ENCODE data around the gene RPS28. TPM values are rescaled to one million over a fixed set of nuclear protein-coding genes. Genes with fewer than 3 reads are reported as not detected.
"Not testable (repeated sequence)": the region's sequence is repeated elsewhere in the genome, so short reads cannot be mapped to it uniquely, and the experiment has no call there.

RPS28 gene
- total RNA-seq, 2 experiments from 2014 or later: 1,994 to 2,316 TPM

DNA sequence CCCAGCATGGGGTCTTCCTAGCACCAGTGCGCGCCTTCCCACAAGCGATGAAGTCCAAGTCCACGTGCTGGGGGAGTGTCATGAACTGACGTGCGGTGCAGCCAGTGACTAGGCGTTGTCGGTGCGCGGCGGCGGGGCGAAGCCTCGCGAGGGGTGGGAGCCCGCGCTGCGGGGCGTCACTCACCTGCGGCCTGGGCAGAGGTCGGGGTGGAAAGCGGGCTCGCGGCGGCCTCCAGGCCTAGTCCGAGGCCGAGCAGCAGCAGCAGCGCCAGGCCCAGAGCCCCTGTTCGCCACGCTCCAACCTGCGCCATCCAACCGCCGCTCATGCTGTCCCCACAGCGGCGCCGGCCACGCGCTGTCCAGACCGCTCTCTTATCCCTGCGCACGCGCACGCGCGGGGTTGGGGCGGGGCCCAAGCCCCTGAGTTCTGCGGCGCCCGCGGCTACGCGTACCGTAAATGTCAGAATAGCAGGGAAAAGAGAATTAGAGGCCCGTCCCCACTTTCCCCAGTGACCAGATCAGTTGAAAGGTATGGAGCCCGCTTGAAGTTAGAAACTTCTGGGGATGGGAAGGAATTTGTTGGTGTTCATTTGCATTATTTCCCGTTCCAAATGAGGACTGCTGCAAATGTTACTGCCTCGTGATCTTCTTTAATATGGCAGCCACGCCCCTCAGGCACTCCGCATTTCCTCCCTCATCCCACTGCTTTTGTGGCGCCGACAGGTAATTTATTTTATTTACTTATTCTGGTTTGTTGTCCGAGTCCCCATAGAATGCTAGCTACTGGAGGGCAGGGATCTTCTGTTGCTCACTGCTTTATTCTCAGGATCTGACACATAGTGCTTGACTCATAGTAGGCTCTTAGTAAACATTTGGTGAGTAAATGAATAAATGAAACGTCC is 13.1 kb upstream of the RPS28 start, which contains the start of gene CD320:
Gene CD320 (minus strand): TSS at position 394 of the 902 bp plus-strand sequence. CDS start 68 bp downstream, at position 326.
- POLR2A ChIA-PET: no interaction called here
- H3K9me3 Mint-ChIP-seq (ENCODE audit: low read depth): no peaks in the 10 kb centered on the region
- peaks cover 33% of the 10 kb centered on the region for H3K36me3 Mint-ChIP-seq (ENCODE audit: low read depth)
- intact Hi-C loops (cut with DNase I, micrococcal nuclease): loop anchor here (1.0 to 5.0 kb wide), 3 partner anchors 13 to 82 kb away; partner anchors contain the start of genes NDUFA7 (in 2 of the 2), RAB11B (in 2 of the 2) and RPS28 (in 2 of the 2)
- ATAC-seq (peak; percentile 91), DNase-seq (peak; percentile 90)
- no peaks in the 10 kb centered on the region for H3K27me3 Mint-ChIP-seq
- H3K4me1 Mint-ChIP-seq: peaks cover 34% of the 10 kb centered on the region
- peak within 1 kb of the TSS; percentile 79 for H3K27ac Mint-ChIP-seq
- CTCF ChIA-PET: interaction anchor here (0.7 to 1.2 kb wide), 3 partner anchors 12 to 42 kb away, joined by 3 to 4 read pairs (median 3); partner anchors contain the start of gene KANK3
- peak within 1 kb of the TSS; percentile 90 for H3K4me3 Mint-ChIP-seq

DNA sequence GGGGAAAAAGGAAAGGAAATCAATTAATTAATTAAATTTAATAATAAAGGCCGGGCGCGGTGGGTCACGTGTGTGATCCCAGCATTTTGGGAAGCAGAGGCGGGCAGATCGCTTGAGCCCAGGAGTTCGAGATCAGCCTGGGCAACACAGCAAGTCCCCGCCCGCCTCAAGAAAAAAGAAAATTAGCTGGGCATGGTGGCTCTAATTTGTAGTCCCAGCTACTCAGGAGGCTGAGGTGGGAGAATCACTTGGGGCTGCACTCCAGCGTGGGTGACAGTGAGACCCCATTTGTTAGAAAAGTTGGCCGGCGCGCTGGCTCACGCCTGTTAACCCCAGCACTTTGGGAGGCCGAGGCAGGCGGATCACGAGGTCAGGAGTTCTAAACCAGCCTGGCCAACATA is 12.4 kb upstream of the RPS28 start:
- H3K4me3 Mint-ChIP-seq: peak overlapping the region; percentile 90
- POLR2A ChIA-PET: no interaction called here
- CTCF ChIA-PET: interaction anchor here (0.7 to 1.2 kb wide), 2 partner anchors 34 to 42 kb away, joined by 3 read pairs; partner anchors contain the start of gene KANK3
- DNase-seq (no peak), ATAC-seq (no peak)
- intact Hi-C loops (cut with DNase I, micrococcal nuclease): loop anchor here (1.0 to 5.0 kb wide), 3 partner anchors 12 to 81 kb away; partner anchors contain the start of genes NDUFA7 (in 2 of the 2), RAB11B (in 2 of the 2) and RPS28 (in 2 of the 2)
- H3K9me3 Mint-ChIP-seq (ENCODE audit: low read depth): no peaks in the 10 kb centered on the region
- no peaks in the 10 kb centered on the region for H3K27me3 Mint-ChIP-seq
- peak overlapping the region; percentile 68 for H3K27ac Mint-ChIP-seq
- H3K4me1 Mint-ChIP-seq: peaks cover 34% of the 10 kb centered on the region
- peaks cover 36% of the 10 kb centered on the region for H3K36me3 Mint-ChIP-seq (ENCODE audit: low read depth)

DNA sequence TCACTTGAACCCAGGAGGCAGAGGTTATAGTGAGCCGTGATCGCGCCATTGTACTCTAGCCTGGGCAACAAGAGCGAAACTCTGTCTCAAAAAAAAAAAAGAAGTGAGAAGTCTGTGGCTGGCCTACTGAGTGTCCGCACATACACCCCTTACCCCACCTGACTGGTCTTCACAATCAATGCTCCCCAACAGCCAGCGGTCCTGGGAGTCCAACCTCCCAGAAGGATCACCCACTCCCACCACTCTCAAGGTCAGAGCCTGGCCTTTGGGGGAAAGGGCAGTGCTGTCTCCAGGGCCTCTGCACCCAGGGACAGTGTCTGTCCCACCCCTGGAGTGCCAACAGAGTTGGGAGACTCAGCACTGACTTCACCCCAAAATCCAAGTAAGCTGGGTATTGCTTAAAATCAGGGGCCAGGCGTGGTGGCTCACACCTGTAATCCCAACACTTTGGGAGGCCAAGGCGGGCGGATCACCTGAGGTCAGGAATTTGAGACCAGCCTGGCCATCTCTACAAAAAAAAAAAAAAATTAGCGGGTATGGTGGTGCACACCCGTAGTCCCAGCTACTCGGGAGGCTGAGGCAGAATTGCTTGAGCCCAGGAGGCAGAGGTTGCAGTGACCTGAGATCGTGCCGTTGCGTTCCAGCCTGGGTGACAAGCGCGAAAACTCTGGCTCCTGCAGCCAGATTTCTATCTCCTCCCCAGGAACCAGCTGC is 10.8 kb upstream of the RPS28 start:
- H3K36me3 Mint-ChIP-seq (ENCODE audit: low read depth): peaks cover 35% of the 10 kb centered on the region
- no peak overlapping the region for H3K4me3 Mint-ChIP-seq
- intact Hi-C loops (cut with DNase I, micrococcal nuclease): no loop called here
- H3K27me3 Mint-ChIP-seq: no peaks in the 10 kb centered on the region
- H3K4me1 Mint-ChIP-seq: peaks cover 32% of the 10 kb centered on the region
- peak; percentile 1 for DNase-seq
- ATAC-seq: no peak
- no peaks in the 10 kb centered on the region for H3K9me3 Mint-ChIP-seq (ENCODE audit: low read depth)
- ChIA-PET POLR2A (interaction anchor here (0.6 kb wide), 1 partner anchor 131 kb away, joined by 4 read pairs; no protein-coding TSS in a partner anchor), CTCF (interaction anchor here (2.4 kb wide), 1 partner anchor 10 kb away, joined by 14 read pairs; the partner anchor contains the start of genes NDUFA7 and RPS28)
- no peak overlapping the region for H3K27ac Mint-ChIP-seq

DNA sequence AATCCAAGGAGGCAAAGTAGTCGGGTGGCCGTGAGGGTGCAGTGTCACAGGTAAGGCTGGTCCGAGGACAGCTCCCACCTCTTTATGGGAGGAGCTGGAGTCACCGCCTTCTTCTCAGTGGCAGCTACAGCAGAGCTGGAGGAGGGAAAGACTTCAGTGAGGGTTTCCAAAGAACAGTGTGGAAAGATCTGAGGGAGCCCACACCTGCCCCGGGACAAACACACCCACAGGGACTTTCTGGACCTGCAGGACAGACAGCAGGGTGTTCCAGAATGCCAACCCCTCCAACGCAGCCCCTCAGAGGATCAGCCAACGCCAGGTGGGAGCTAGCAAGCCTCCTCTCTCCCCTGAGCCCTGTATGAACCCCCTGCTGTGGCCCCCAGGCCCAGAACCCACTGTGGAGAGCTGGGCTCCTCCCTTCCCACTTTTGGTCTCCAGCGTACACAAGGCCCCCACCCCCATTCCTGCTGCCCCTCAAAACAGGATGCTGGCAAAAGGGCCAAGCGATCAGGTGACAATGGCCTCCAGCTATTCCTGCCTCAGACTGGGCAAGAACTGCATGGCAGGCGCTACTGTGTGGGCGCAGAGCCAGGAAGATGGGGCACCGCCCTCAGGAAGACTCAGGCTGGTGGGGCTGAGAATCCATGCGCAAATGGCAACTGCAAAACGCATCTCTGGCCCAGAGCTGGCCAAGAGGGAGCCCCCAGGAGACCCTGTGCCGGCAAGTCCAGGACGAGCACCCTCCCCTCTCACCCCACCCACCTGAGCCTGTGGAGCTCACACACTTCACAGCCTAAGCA is 9.6 kb upstream of the RPS28 start:
- Mint-ChIP-seq H3K9me3 (ENCODE audit: low read depth) (no peaks in the 10 kb centered on the region), H3K4me3 (no peak overlapping the region), H3K4me1 (peaks cover 23% of the 10 kb centered on the region), H3K36me3 (ENCODE audit: low read depth) (peaks cover 36% of the 10 kb centered on the region), H3K27me3 (no peaks in the 10 kb centered on the region), H3K27ac (no peak overlapping the region)
- POLR2A ChIA-PET: interaction anchor here (0.6 kb wide), 2 partner anchors 7 to 130 kb away, joined by 3 to 4 read pairs; no protein-coding TSS in a partner anchor
- intact Hi-C loops (cut with DNase I, micrococcal nuclease): no loop called here
- DNase-seq (peak; percentile 3), ATAC-seq (no peak)
- CTCF ChIA-PET: interaction anchor here (2.4 kb wide), 1 partner anchor 9 kb away, joined by 14 read pairs; the partner anchor contains the start of genes NDUFA7 and RPS28

DNA sequence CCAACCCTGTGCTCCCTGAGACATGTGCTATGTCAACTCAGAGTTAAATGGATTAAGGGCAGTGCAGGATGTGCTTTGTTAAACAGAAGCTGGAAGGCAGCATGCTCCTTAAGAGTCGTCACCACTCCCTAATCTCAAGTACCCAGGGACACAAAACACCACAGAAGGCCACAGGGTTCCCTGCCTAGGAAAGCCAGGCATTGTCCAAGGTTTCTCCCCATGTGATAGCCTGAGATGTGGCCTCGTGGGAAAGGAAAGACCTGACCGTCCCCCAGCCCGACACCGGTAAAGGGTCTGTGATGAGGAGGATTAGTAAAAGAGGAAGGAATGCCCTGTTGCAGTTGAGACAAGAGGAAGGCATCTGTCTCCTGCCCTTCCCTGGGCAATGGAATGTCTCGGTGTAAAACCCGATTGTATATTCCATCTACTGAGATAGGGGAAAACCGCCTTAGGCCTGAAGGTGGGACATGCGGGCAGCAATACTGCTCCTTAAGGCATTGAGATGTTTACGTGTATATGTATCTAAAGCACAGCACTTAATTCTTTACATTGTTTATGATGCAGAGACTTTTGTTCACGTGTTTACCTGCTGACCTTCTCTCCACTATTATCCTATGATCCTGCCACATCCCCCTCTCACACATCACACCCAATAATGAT is 6.2 kb upstream of the RPS28 start:
- intact Hi-C loops (cut with DNase I, micrococcal nuclease); H3K27me3 Mint-ChIP-seq; ATAC-seq; DNase-seq; CTCF ChIA-PET; H3K27ac Mint-ChIP-seq; H3K4me3 Mint-ChIP-seq; H3K4me1 Mint-ChIP-seq; POLR2A ChIA-PET; H3K9me3 Mint-ChIP-seq (ENCODE audit: low read depth): not testable (repeated sequence)
- peaks cover 26% of the 10 kb centered on the region for H3K36me3 Mint-ChIP-seq (ENCODE audit: low read depth)

DNA sequence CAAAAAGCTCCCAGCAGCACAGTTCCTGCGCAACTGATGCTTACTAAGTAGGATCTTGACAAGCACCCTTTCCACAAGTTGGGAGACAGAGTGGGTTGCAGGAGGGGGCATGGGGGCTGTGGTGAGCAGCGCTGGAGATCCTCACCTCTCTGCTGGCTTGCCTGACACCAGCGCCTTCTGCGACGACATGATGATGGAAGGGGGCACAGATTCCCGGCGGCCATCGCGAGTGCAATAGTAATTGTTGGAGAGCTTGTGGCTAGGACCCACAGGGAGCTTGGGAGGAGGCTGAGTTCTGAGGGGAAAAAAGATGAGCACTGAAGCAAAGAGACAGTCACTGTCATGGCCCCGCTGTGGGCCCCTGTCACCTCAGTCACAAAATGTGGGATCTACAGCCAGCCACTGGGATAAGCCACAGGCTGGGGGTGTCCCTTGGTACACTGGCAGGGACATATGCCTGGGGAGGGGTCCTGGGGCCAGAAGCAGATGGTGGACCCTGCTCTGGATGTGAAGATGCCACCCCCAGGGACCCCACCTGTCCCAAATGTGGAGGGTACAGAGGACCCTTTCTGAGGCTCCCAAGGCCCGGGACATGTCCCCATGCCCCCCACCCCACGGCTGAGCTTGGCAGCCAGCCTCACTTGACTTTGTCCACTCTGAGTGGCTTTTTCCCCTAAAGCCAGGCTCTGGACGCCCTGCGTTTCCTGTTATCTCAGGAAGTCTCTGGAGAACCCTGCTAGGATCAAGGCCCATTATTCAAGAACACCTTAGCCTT is 4.8 kb upstream of the RPS28 start:
- H3K9me3 Mint-ChIP-seq (ENCODE audit: low read depth): no peaks in the 10 kb centered on the region
- ATAC-seq (no peak), DNase-seq (no peak)
- H3K27me3 Mint-ChIP-seq: no peaks in the 10 kb centered on the region
- POLR2A ChIA-PET: no interaction called here
- H3K4me1 Mint-ChIP-seq: peaks cover 10% of the 10 kb centered on the region
- no peak overlapping the region for H3K4me3 Mint-ChIP-seq
- intact Hi-C loops (cut with DNase I, micrococcal nuclease): no loop called here
- CTCF ChIA-PET: no interaction called here
- H3K36me3 Mint-ChIP-seq (ENCODE audit: low read depth): peaks cover 25% of the 10 kb centered on the region
- H3K27ac Mint-ChIP-seq: no peak overlapping the region

DNA sequence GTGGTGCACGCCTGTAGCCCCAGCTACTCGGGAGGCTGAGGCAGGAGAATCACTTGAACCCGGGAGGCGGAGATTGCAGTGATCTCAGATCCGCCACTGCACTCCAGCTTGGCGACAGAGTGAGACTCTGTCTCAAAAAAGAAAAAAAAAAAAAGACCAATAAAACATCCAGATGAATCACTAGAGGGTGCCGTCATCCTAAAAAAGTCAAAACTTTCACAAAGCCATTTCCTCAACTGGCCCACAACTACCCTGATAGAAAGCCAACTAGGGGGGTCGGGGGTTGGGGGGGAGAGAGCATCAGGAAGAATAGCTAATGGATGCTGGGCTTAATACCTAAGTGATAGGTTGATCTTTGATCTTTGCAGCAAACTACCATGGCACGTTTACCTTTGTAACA is 2.5 kb upstream of the RPS28 start:
- intact Hi-C loops (cut with DNase I, micrococcal nuclease); H3K27me3 Mint-ChIP-seq; H3K9me3 Mint-ChIP-seq (ENCODE audit: low read depth); H3K4me3 Mint-ChIP-seq; ATAC-seq; H3K27ac Mint-ChIP-seq; DNase-seq: not testable (repeated sequence)
- POLR2A ChIA-PET: interaction anchor here (0.6 kb wide), 1 partner anchor 125 kb away, joined by 5 read pairs; no protein-coding TSS in a partner anchor
- Mint-ChIP-seq H3K36me3 (ENCODE audit: low read depth) (peaks cover 41% of the 10 kb centered on the region), H3K4me1 (peaks cover 22% of the 10 kb centered on the region)
- CTCF ChIA-PET: interaction anchor here (0.6 to 4.0 kb wide), 3 partner anchors 8 to 134 kb away, joined by 3 to 14 read pairs (median 3); no protein-coding TSS in a partner anchor

DNA sequence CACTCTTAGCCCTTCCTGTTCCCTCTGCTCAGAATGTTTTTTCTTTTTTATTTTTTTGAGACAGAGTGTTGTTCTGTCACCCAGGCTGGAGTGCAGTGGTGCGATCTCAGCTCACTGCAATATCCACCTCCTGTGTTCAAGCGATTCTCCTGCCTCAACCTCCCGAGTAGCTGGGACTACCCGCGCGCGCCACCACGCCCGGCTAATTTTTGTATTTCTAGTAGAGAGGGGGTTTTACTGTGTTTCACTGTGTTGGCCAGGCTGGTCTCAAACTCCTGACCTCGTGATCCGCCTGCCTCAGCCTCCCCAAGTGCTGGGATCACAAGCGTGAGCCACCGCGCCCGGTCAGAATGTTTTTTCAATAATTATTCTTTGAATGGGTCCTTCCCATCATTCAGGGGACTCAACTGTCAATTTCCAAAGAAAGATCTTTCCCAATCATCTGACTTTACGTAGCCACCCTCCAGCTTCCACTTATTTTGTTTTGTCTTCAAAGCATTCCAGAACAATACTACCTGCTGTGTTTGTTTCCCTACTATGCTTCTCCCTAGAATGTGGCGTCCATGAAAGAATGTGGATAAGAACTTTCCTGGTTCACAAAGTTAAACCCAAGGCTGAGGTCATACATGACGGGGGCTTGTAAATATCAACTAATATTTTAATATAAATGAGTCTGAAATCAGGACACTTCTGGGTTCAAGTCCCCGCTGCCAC is 1.3 kb upstream of the RPS28 start:
- H3K36me3 Mint-ChIP-seq (ENCODE audit: low read depth): peaks cover 40% of the 10 kb centered on the region
- H3K4me1 Mint-ChIP-seq: peaks cover 22% of the 10 kb centered on the region
- DNase-seq (no peak), ATAC-seq (no peak)
- H3K4me3 Mint-ChIP-seq: peak overlapping the region; percentile 97
- ChIA-PET POLR2A (interaction anchor here (0.6 kb wide), 1 partner anchor 188 kb away, joined by 7 read pairs; no protein-coding TSS in a partner anchor), CTCF (interaction anchor here (0.7 to 4.0 kb wide), 4 partner anchors 9 to 147 kb away, joined by 3 to 14 read pairs (median 4); partner anchors contain the start of gene CD320)
- intact Hi-C loops (cut with DNase I, micrococcal nuclease): loop anchor here (2.0 to 5.0 kb wide), 3 partner anchors 15 to 378 kb away; partner anchors contain the start of gene TIMM44 (in 1 of the 2)
- no peaks in the 10 kb centered on the region for H3K9me3 Mint-ChIP-seq (ENCODE audit: low read depth)
- peak overlapping the region; percentile 97 for H3K27ac Mint-ChIP-seq
- H3K27me3 Mint-ChIP-seq: no peaks in the 10 kb centered on the region

DNA sequence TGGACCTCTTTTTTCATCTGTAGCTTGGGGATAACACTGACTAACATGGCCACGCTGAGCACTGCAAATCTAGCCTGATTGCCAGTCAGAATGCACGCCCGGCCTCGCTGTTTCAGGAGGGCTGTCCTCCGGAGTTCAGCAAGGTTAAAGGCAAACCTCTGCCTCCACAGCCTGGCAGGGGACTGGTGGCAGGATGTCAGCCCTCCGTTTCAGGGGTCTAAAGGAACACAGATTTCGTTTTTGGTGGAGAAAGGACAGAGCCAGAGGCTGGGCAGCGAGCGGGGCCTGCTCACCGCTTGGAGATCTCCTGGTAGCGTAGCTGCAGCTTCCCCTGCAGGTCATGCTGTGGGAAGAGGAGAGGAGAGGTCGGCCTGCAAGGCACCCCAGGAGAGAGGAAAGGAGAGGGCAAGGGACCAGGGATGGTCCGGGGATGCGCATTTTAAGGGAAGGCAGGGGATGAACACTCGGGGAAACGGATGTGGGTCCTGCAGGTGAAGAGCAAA is 681 bp upstream of the RPS28 start:
- Mint-ChIP-seq H3K27me3 (no peaks in the 10 kb centered on the region), H3K4me3 (peak overlapping the region; percentile 97), H3K36me3 (ENCODE audit: low read depth) (peaks cover 37% of the 10 kb centered on the region), H3K4me1 (peaks cover 22% of the 10 kb centered on the region), H3K9me3 (ENCODE audit: low read depth) (no peaks in the 10 kb centered on the region), H3K27ac (peak overlapping the region; percentile 97)
- DNase-seq: peak; percentile 52
- ATAC-seq: peak; percentile 3
- intact Hi-C loops (cut with DNase I, micrococcal nuclease): loop anchor here (1.0 to 5.0 kb wide), 12 partner anchors 12 to 378 kb away; partner anchors contain the start of genes CD320 (in 2 of the 2), RAB11B (in 2 of the 2), TIMM44 (in 2 of the 2) and CERS4 (in 1 of the 2)
- CTCF ChIA-PET: interaction anchor here (0.7 to 4.0 kb wide), 4 partner anchors 10 to 146 kb away, joined by 3 to 14 read pairs (median 4); partner anchors contain the start of gene CD320
- POLR2A ChIA-PET: no interaction called here
